GM21825 (cell line): Measurements from ENCODE around the gene TIMM29.
A peak's percentile ranks its signal among the peaks of the same experiment; 100 is the strongest.

Experiments
- ATAC-seq: cut with Tn5 transposase; IDR thresholded peaks from one replicate; pipeline ENCODE4 v1.9.1; 2021; ENCODE audit warnings: mild to moderate bottlenecking, moderate library complexity; ENCODE audit not compliant: unreplicated experiment

TIMM29 gene

DNA sequence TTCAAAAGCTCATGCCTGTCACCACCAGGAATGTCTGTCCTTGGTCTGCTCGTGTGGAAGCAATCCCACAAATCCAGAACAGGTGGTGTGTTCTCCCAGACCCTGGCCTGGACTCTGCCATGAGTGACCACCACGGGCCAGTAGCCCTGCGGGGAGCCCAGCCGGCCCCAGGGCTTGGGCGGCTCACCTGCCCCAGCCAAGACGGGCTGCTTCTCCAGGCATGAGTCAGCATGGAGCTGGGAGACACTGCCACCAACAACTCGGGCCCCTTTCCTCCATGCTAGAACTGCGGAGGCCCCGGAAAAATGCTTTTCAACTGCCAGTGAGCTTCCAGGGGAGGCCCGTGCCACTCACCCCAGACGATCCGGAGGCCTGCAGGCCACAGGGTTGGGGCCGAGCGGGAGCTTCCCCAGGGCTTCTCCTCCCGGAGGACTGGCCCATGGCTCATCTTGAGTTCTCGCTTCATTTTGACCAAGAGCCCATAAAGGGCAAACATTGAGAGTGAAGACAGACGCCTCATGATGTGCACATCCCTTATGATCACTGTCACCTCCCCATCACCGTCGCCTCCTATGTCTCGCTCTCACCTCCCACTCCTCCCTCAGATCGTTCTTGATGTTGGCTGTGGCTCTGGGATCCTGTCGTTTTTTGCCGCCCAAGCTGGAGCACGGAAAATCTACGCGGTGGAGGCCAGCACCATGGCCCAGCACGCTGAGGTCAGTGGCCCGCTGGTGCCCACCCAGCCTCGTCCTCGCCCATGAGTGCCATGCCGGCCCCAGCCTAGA lies 16.8 kb upstream of the TIMM29 start:
- no peak for ATAC-seq

DNA sequence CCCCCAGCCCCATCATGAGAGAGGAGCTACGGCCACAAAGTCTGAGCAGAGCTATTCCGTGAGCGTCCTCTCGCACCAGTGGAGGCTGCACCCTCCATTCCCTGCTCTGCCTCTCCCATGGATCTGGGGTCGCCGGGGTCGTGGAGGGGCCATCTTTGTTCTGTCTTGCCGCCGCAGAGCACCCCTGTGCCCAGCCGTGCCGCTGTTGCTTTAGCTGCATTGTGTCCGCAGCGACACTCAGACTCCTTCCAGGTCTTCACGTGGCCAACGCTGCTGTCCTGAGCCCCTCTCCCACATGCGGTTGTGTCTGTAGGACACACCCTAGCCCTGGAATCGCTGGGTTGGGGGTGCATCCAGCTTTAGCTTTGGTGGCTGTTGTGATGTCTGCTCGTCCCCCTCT lies 16.0 kb upstream of the TIMM29 start:
- ATAC-seq: no peak

GRCh38 chr19:10913716-10914340 lies 14.8 kb upstream of the TIMM29 start:
- ATAC-seq: no peak

- no peak for ATAC-seq
Observed at GRCh38 chr19:10915130-10916091, 13.2 kb upstream of the TIMM29 start.

GRCh38 chr19:10916602-10917001 lies 12.0 kb upstream of the TIMM29 start:
- ATAC-seq: no peak

GRCh38 chr19:10918359-10918758 lies 10.3 kb upstream of the TIMM29 start:
- no peak for ATAC-seq

DNA sequence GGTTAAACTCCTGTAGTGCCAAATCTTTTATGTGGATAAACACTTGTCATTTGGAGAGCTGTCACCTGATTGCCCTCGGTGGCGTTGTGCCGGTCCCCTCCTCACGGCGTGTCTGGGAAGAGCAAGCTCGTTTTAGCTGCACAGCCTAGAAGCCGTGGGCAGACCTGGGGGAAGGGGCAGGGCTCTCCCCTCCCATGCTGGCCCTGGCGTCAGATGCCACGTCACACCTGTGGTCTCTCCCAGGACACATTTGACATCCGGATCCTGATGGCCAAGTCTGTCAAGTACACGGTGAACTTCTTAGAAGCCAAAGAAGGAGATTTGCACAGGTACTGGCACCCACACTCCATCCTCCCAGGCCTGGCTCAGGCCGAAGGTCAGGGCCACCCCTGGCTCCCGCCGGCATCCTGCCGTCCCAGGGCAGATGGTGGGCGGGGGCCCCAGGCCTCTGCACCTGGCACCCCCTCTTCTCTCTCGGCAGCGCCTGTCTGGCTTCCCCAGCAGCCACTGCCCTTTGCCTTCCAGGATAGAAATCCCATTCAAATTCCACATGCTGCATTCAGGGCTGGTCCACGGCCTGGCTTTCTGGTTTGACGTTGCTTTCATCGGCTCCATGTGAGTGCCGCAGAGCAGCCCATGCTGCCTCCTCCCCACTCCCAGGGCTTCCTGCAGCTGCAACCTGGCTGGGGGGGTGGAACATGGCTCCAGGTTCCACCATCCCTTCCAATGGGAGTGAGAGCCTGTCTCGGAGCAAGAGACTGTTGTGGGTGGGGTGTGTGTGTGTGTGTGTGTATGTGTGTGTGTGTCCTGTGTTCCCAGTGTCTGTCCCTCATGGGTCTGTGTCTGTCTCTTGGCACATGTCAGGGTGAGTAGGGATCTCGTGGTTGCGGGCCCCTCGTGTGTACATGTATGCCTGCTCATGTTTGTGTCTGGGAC lies 9.0 kb upstream of the TIMM29 start:
- ATAC-seq: no peak

- ATAC-seq: no peak
Observed at GRCh38 chr19:10920288-10920655, 8.3 kb upstream of the TIMM29 start.

DNA sequence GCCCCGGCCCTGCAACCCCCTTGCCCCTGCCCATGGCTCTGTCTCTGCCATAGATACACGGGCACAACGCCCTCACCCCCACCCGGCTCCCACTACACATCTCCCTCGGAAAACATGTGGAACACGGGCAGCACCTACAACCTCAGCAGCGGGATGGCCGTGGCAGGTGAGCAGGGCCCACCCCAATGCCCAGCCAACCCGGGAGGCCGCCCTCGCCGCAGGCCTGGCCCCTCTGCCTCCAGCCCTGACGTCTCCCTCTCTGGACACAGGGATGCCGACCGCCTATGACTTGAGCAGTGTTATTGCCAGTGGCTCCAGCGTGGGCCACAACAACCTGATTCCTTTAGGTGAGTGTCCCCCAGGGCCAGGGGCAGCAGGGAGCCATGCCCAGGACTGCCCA lies 7.8 kb upstream of the TIMM29 start:
- no peak for ATAC-seq

GRCh38 chr19:10921199-10921909 lies 7.3 kb upstream of the TIMM29 start:
- no peak for ATAC-seq

- no peak for ATAC-seq
Observed at GRCh38 chr19:10921910-10922637, 6.5 kb upstream of the TIMM29 start.

DNA sequence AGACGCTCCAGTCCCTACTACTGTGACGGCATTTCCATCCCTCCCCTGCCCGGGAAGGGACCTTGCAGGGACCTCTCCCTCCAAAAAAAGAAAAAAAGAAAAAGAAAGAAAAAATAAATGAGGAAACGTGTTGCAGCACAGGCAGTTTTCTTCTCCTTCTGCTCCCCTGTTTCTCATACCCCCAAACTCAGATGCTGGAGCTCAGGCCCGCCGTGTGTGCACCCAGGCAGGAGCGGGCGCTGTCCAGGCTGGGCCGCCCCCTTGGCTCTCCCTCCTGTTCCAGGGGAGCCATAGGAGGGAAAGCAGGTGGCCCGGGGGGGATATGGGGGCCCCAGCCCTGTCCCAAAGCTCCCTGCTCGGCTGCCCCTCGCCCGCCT lies 6.0 kb upstream of the TIMM29 start:
- ATAC-seq: no peak

GRCh38 chr19:10923260-10924112 lies 5.1 kb upstream of the TIMM29 start:
- no peak for ATAC-seq

GRCh38 chr19:10924597-10924996 lies 4.0 kb upstream of the TIMM29 start:
- no peak for ATAC-seq

DNA sequence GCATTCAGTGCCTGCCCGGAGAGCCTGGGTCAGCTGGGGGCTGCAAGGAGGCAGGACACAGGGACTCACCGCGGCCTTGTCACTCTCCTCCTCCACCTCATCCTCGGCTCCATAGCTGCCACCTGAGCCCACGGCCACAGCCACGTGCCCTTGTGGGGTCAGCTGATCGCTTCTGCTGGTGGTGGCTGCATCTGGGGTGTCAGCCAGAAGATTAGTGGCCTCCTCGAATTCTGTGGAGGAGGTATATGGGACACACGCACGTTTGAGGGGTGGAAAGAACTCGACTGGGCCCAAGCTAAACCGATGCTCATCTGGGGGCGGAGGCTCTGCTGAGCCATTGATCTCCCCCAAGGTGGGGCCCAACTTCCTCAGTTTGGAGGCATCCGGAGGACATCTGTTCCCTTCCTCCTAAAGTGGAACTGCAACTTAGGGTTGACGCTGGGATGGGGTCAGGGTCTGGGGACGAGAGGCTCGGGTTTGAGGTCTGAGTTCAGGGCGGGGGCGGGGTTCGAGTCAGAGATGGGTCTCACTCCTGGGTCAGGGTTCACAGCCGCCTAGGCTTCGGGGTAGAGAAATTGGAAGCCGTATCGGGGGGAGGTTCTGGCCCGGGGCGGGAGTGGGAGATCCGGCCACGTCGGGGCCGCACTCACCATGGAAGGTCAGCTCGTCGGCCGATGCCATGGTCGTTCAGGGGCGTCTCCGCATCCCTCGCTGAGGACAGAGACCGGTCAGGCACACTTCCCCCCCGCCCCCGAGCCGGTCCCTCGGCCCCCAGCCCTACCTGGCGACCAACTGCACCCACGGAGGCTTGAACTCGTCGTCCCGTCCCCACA lies 665 bp upstream of the TIMM29 start:
- peak; percentile 10 for ATAC-seq

DNA sequence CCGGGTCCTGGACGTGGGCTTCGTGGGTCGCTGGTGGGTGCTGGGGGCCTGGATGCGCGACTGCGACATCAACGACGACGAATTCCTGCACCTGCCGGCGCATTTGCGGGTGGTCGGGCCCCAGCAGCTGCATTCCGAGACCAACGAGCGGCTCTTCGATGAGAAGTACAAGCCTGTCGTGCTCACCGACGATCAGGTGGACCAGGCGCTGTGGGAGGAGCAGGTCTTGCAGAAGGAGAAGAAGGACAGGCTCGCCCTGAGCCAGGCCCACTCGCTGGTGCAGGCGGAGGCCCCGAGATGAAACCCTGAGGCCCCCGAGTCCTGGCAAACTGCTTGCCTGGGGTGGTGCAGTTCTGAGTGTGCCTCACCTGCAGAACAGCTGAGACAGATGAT lies 787 bp downstream of the TIMM29 start:
- ATAC-seq: no peak

GRCh38 chr19:10935371-10936059 lies 6.9 kb downstream of the TIMM29 start:
- ATAC-seq: no peak
